Measurements from ENCODE around the gene PLA2G4B. TPM values are rescaled to one million over a fixed set of nuclear protein-coding genes. Genes with fewer than 3 reads are reported as not detected.

The PLA2G4B gene
- total and polyA plus RNA-seq, 9 of the 15 experiments (the other 6 are each of a cell fraction or from before 2014, with no cell fraction given): 0.07 to 6.1 (median 2.8) TPM

DNA sequence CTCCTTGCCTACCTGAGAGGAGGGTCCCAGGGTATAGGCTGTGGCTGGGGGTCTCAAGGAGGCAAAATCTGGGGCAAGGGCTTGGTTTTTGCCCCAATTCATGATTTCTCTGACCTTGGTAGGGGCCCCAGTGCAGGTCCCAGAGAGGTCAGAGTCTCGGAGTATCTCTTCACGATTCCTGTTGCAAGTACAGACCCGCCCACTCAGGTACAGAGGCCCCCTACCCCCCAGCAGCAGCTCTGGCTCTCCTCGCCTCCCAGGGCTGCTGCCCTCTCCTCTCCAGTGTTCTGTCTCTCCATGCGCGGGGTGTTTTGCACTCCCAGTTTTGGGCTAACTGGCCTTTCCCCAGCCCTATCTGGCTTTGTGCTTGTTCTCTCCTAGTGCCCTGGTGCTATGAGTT, 16.2 kb upstream of the PLA2G4B start:
- Histone ChIP-seq H3K9me3 (replicated peaks; ENCODE audit: control insufficient read depth, insufficient read depth, low read depth, low read length) (no peaks in the 10 kb centered on the region), H3K4me2 (ENCODE audit: insufficient read depth, low read length) (no peak overlapping the region), H3K79me2 (ENCODE audit: control insufficient read depth, insufficient read depth, low read length) (no peaks in the 10 kb centered on the region), H3K9ac (ENCODE audit: insufficient read depth in 1 of 2, low read depth in 2 of 2, low read length in 2 of 2) (no peak overlapping the region), H3K36me3 (ENCODE audit: control insufficient read depth, insufficient read depth, low read length) (peaks cover 10% of the 10 kb centered on the region; the same call in 1 of the 3 replicates), H4K20me1 (replicated peaks; ENCODE audit: control insufficient read depth, insufficient read depth, low read length) (no peaks in the 10 kb centered on the region), H2AFZ (ENCODE audit: low read depth, low read length) (no peak overlapping the region), H3K4me1 (replicated peaks in 1 of 2; ENCODE audit: control insufficient read depth in 2 of 2, insufficient read depth in 2 of 2, low read length in 2 of 2) (peaks cover 0 to 5% of the 10 kb centered on the region in 2 experiments; a peak in 2 of 5 replicates), H3K9me1 (ENCODE audit: control insufficient read depth, insufficient read depth, low read length) (no peaks in the 10 kb centered on the region), H3K27me3 (ENCODE audit: control insufficient read depth in 2 of 2, insufficient read depth in 2 of 2, low read length in 2 of 2) (no peaks in the 10 kb centered on the region), H3K27ac (ENCODE audit: extremely low read depth, low read depth, low read length) (no peak overlapping the region), H3K4me3 (no peak overlapping the region)
- ChIA-PET POLR2A (interaction anchor here (0.6 to 1.9 kb wide), 2 partner anchors 11 to 1931 kb away, joined by 3 to 4 read pairs; no protein-coding TSS in a partner anchor), CTCF (ENCODE audit: low intra/inter-chr PET ratio) (no interaction called here)
- FAIRE-seq (no peak), ATAC-seq (no peak), DNase-seq (ENCODE audit: extremely low read depth in 1 of 4, low spot score in 3 of 4) (no peak)
- intact Hi-C loops (cut with micrococcal nuclease): no loop called here
- TF ChIP-seq CAMTA2 (CRISPR knock-in tag; conservative IDR thresholded peaks at IDR 0.05) (no peak), TEAD4 (IDR thresholded peaks at IDR 0.05; ENCODE audit: low read length) (no peak), TEAD4 (CRISPR knock-in tag; IDR thresholded peaks at IDR 0.05; ENCODE audit: borderline replicate concordance) (no peak), CBFB (CRISPR knock-in tag; IDR thresholded peaks at IDR 0.05) (no peak), PPARD (CRISPR knock-in tag; IDR thresholded peaks at IDR 0.05) (no peak), ZBED1 (IDR thresholded peaks at IDR 0.05) (no peak), RNF2 (IDR thresholded peaks at IDR 0.05) (no peak), ETV1 (tag; conservative IDR thresholded peaks at IDR 0.05; ENCODE audit: low read depth) (no peak), TBL1XR1 (IDR thresholded peaks at IDR 0.05; ENCODE audit: low read length in 2 of 2) (no peak), JUN (IDR thresholded peaks at IDR 0.05; ENCODE audit: borderline replicate concordance, low read depth, low read length) (no peak), JUN (CRISPR knock-in tag; IDR thresholded peaks at IDR 0.05; ENCODE audit: borderline replicate concordance) (no peak), TCF7L2 (IDR thresholded peaks at IDR 0.05; ENCODE audit: low read depth, low read length) (no peak)
- TF ChIP-seq, protein P1, sequence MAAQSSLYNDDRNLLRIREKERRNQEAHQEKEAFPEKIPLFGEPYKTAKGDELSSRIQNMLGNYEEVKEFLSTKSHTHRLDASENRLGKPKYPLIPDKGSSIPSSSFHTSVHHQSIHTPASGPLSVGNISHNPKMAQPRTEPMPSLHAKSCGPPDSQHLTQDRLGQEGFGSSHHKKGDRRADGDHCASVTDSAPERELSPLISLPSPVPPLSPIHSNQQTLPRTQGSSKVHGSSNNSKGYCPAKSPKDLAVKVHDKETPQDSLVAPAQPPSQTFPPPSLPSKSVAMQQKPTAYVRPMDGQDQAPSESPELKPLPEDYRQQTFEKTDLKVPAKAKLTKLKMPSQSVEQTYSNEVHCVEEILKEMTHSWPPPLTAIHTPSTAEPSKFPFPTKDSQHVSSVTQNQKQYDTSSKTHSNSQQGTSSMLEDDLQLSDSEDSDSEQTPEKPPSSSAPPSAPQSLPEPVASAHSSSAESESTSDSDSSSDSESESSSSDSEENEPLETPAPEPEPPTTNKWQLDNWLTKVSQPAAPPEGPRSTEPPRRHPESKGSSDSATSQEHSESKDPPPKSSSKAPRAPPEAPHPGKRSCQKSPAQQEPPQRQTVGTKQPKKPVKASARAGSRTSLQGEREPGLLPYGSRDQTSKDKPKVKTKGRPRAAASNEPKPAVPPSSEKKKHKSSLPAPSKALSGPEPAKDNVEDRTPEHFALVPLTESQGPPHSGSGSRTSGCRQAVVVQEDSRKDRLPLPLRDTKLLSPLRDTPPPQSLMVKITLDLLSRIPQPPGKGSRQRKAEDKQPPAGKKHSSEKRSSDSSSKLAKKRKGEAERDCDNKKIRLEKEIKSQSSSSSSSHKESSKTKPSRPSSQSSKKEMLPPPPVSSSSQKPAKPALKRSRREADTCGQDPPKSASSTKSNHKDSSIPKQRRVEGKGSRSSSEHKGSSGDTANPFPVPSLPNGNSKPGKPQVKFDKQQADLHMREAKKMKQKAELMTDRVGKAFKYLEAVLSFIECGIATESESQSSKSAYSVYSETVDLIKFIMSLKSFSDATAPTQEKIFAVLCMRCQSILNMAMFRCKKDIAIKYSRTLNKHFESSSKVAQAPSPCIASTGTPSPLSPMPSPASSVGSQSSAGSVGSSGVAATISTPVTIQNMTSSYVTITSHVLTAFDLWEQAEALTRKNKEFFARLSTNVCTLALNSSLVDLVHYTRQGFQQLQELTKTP (IDR thresholded peaks at IDR 0.05; ENCODE audit: low read depth in 1 of 2, partially characterized antibody in 2 of 2): no peak
- TF ChIP-seq, protein P2, sequence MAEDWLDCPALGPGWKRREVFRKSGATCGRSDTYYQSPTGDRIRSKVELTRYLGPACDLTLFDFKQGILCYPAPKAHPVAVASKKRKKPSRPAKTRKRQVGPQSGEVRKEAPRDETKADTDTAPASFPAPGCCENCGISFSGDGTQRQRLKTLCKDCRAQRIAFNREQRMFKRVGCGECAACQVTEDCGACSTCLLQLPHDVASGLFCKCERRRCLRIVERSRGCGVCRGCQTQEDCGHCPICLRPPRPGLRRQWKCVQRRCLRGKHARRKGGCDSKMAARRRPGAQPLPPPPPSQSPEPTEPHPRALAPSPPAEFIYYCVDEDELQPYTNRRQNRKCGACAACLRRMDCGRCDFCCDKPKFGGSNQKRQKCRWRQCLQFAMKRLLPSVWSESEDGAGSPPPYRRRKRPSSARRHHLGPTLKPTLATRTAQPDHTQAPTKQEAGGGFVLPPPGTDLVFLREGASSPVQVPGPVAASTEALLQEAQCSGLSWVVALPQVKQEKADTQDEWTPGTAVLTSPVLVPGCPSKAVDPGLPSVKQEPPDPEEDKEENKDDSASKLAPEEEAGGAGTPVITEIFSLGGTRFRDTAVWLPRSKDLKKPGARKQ (CRISPR knock-in tag; IDR thresholded peaks at IDR 0.05): no peak
- WGBS (ENCODE audit: insufficient coverage, low coverage, missing lambda C conversion rate): 67% methylated on average over 4 of the region's 6 CpGs
- no TSS peak for BruUV-seq (replicated peaks)
- in situ Hi-C loops (cut with MboI): loop anchor here (25.0 kb wide), 1 partner anchor 360 kb away; no protein-coding TSS in a partner anchor

All from K562 (cell line).